ENCODE results near the gene NAT8L. TPM values are rescaled to one million over a fixed set of nuclear protein-coding genes. Genes with fewer than 3 reads are reported as not detected.

NAT8L gene
- total RNA-seq, 1 experiment from 2014 or later = 7.7 TPM

DNA sequence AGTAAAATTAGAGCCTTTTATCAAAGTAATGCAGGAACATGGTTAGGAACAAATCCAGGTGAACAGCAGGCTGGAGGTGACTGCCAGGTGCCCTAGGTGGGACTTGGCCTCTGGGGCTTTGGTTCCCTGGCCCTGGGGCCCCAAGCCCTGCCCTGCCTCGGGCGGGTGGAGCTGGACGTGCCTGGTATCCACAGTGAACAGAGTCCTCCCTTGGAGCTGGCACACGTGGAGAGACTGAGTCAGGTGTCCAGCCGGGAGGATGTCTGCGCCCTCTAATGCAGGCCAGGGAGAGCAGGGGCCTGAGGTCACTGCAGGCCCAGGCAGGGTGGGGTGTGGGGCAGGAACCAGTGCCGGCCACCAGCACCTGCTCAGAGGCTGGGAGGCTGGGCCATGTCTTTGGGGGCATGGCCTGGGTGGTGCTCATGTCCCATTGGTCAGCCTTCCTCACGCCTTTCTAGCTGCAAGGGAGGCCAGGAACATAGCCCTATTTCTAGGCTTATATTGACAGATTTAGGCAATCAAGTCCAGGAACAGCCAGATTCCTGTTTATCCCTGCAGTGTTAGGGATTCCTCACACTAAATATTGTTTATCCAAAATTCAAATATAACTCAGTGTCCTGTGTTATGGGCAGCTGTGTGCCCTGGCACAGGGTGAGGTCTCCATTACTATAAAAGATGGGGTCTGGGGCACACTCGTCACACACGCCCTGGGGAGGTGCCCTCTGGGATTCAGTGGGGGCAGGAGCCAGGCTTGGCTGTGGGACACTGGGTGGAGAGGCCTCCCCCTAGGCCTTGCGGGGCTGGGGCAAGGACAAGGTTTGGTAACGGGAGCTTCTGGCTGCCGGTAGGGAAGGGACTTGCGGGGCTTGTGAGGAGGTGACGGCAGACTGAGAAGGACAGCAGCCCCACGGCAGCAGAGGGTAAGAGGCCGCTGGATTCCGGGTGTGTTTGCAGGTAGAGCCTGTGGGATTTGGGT, 14.3 kb upstream of the NAT8L start:
- no peak for DNase-seq (ENCODE audit: extremely low read depth, low read depth)

DNA sequence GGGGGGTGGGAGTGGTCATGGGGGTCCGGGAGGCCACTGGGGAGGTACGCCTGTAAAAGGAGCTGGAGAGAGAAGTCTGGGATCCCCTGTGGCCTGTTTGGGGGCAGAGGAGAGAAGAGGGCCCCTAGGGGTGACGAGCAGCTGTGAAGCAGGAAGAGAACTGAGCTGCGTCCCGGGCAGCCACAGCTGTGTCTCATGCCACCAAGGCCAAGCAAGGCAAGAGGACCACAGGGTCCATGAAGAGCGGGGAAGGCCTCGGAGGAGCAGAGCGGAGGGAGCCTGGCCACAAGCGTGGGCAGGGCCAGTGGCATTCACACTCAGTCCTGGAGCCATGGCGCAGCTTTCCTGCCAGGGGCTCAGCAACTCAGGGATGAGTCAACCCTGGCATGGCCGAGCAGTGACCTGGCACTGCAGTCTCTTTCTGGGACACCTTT, 13.6 kb upstream of the NAT8L start:
- DNase-seq (ENCODE audit: extremely low read depth, low read depth) = no peak

GRCh38 chr4:2046031-2046961, 12.8 kb upstream of the NAT8L start:
- DNase-seq (ENCODE audit: extremely low read depth, low read depth) = no peak

- DNase-seq (ENCODE audit: extremely low read depth, low read depth) = no peak
These were observed 12.0 kb upstream of the NAT8L start for GRCh38 chr4:2047031-2047660.

GRCh38 chr4:2047781-2048581, 11.1 kb upstream of the NAT8L start:
- no peak for DNase-seq (ENCODE audit: extremely low read depth, low read depth)

DNA sequence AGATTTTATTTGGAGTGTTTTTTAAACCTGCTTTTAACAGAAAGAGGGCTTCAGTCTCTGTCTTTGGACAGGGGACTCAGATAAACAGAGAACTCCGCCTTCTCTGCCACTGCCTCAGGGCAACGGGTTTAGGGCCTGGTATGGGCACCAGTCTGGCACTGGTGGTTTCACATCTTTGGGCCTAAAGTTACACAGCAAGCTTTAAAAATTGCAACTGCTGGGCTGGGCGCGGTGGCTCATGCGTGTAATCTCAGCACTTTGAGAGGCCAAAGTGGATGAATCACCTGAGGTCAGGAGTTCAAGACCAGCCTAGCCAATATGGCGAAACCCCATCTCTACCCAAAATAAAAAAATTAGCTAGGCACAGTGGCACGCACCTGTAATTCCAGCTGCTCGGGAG, 10.3 kb upstream of the NAT8L start:
- no peak for DNase-seq (ENCODE audit: extremely low read depth, low read depth)

DNA sequence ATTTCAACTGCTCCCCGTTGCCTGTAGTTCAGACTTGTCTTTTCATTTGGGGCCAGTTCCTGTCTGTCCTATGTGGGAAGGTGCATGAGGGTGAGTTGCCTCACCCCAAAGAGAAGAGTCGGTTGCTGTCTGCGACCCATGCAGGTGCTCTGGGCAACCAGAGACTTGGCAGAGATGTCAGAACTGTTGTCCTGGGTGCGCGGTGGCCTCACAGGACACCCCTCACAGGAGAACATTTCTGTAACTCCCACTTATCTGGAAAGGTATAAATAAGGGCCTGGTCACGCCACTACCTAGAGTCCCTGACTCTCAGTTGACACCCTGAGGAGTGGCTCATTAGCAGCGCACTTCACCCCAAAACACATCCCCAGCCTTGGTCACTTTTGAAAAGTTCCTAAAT, 9.7 kb upstream of the NAT8L start:
- DNase-seq (ENCODE audit: extremely low read depth, low read depth) = no peak

- no peak for DNase-seq (ENCODE audit: extremely low read depth, low read depth)
These were observed 9.3 kb upstream of the NAT8L start for GRCh38 chr4:2049811-2050210.

DNA sequence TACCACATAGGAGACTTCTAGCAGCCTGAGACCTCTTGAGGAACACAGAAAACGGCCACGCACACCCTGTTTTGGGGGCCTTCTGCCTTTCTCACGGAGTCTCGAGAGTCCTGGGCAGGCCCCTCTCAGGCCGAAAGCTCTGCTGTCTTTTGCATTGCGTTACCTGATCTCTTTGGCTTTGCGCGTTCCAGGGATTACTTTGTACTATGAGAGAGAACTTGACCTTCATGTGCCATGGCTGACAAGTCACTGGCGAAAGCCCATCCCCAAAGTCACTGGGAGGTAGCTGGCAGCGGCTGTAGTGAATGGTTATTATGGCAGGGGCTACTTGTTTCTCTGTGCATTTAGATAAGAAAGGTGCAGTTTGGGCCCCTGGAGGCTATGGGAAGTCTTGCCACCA, 8.0 kb upstream of the NAT8L start:
- DNase-seq (ENCODE audit: extremely low read depth, low read depth) = no peak

GRCh38 chr4:2054217-2054616, 4.9 kb upstream of the NAT8L start:
- DNase-seq (ENCODE audit: extremely low read depth, low read depth) = no peak

GRCh38 chr4:2057382-2058065, 1.6 kb upstream of the NAT8L start:
- no peak for DNase-seq (ENCODE audit: extremely low read depth, low read depth)

DNA sequence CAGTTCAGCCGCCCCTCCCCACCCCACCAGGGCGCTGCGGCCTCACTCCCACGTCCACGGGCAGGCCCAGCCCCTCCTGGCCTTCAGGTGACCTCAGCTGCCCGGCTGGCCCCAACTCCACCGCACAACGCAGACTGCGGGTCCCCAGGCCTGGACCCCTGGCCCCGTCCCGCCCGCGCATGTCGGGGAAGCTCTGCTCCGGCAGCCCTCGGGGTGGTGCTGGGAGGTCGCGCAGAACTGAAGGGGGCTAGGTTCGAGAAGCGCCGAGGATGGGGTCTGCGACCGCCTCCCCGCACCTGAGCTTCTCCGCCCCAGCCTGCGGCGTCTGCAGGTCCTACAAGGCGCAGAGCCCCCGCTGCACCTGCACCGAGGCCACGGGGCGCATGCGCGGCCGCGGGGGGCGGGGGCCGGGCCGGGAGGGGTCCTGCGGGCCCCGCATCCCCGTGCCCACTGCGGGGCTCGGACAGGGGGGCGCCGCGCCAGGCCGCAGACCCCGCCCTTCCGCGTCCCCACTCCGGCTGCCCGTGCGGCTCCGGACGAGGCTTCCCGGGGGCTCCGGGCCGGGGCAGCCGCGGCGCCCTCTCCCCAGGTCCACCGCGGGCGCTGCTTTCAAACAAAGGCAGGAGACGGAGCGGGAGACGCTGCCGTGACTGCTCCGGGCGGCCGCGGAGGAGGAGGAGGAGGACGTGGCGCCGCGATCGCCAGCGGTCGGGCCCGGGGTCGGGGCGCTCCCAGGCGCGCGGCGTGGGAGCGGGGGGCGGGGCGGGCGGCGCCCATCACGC, 672 bp upstream of the NAT8L start:
- DNase-seq (ENCODE audit: extremely low read depth, low read depth) = no peak

GRCh38 chr4:2059726-2060602, 837 bp downstream of the NAT8L start:
- no peak for DNase-seq (ENCODE audit: extremely low read depth, low read depth)

GRCh38 chr4:2060611-2061185, 1.6 kb downstream of the NAT8L start:
- DNase-seq (ENCODE audit: extremely low read depth, low read depth) = no peak

DNA sequence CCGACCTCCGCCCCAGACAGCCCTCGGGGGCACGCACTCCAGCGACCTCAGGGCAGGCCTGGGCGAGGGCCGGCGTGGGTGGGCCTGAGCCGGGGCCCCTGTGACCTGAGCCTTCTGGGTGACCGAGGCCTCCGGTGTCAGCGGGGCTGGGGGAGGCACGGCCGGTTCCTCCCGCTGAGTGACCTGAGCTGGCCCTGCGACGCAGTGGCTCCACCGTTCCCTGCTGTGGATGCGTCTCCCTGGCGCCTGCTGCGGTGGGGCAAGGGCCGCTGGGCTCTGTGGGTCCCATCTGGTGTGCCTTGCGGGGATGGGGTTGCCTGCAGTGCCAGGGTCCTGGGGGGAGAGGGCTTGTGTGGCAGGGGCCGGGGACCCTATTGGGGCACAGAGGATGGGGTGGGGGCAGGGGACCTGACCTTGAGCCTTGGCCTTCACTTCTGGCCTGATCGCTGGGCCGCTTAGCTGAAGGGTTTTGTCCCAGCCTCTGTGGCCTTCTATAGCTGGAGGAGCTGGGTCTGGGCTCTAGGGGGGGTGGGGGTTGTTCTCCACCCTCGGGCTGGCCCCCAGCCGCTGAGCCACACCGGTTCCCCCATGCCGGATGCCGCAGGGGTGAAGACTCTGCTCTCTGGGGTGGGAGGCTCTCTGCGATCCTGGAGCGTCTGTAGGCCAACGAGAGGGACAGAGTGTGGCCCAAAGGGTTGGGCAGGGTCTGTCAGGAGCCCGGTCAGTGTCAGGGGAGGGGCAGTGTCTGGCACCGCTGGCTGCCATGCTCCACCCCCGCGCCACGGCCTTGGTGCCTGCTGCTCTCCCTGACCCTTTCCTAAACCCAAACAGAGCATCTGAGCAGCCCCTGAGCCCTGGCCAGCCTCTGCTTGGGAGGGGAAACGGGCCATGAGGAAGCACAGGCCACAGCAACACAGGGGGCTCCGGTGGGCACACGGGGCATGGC, 2.3 kb downstream of the NAT8L start:
- DNase-seq (ENCODE audit: extremely low read depth, low read depth) = no peak

GRCh38 chr4:2062168-2062807, 3.2 kb downstream of the NAT8L start:
- DNase-seq (ENCODE audit: extremely low read depth, low read depth) = no peak
